T-helper 17 cell (primary cell): ENCODE results near the gene CC2D2A. TPM values are rescaled to one million over a fixed set of nuclear protein-coding genes. Genes with fewer than 3 reads are reported as not detected.
A peak's percentile ranks its signal among the peaks of the same experiment; 100 is the strongest.

Experiments used
- ATAC-seq: fragments of 150-1000 bp; cut with Tn5 transposase; 2 replicates; pipeline ENCODE4 v1.10.0; 2021; ENCODE audit warnings: mild to moderate bottlenecking, moderate library complexity
- DNase-seq, 3 donors: peaks; one replicate each; pipeline versions ENCODE4 v3.0.0 to v3.0.0-alpha.2; 2020 to 2021
- H3K9me3 ChIP-seq: one replicate; pipeline ENCODE4 v1.7.0; 2013; ENCODE audit warnings: low read length, mild to moderate bottlenecking; ENCODE audit not compliant: control insufficient read depth, poor library complexity, severe bottlenecking
- H3K27ac Mint-ChIP-seq: one replicate; pipeline ENCODE4 v1.8.0; 2022; ENCODE audit warnings: mild to moderate bottlenecking, moderate library complexity, mixed read lengths
- H3K27me3 Mint-ChIP-seq: one replicate; pipeline ENCODE4 v1.8.0; 2022; ENCODE audit warnings: mixed read lengths
- H3K36me3 Mint-ChIP-seq: one replicate; pipeline ENCODE4 v1.8.0; 2022; ENCODE audit warnings: low read depth, mixed read lengths
- H3K4me1 Mint-ChIP-seq: one replicate; pipeline ENCODE4 v1.8.0; 2022; ENCODE audit warnings: mild to moderate bottlenecking, mixed read lengths
- H3K4me3 Mint-ChIP-seq: one replicate; pipeline ENCODE4 v1.8.0; 2022; ENCODE audit warnings: mild to moderate bottlenecking, moderate library complexity, mixed read lengths
- total RNA-seq, 4 donors: library from RNA in 2 of 4; stranded (reverse) in 2 of 4; gene quantifications; one replicate each; pipeline ENCODE4 v1.2.3 and lab custom pipeline; 2022 to 2026

Gene CC2D2A
- total RNA-seq, 2 donors from 2014 or later: 0.60 to 1.6 TPM

- no peak for ATAC-seq
- no peak overlapping the region for H3K27ac Mint-ChIP-seq
- no peak overlapping the region for H3K4me3 Mint-ChIP-seq
- H3K36me3 Mint-ChIP-seq: no peaks in the 10 kb centered on the region
- no peaks in the 10 kb centered on the region for H3K9me3 ChIP-seq
- no peak for DNase-seq
- no peaks in the 10 kb centered on the region for H3K4me1 Mint-ChIP-seq
- H3K27me3 Mint-ChIP-seq: no peaks in the 10 kb centered on the region
Measured at GRCh38 chr4:15444879-15445547, 24.7 kb upstream of the CC2D2A start.

- no peak overlapping the region for H3K27ac Mint-ChIP-seq
- no peaks in the 10 kb centered on the region for H3K27me3 Mint-ChIP-seq
- no peak overlapping the region for H3K4me3 Mint-ChIP-seq
- no peak for ATAC-seq
- no peak for DNase-seq
- H3K9me3 ChIP-seq: no peaks in the 10 kb centered on the region
- H3K4me1 Mint-ChIP-seq: no peaks in the 10 kb centered on the region
- H3K36me3 Mint-ChIP-seq: no peaks in the 10 kb centered on the region
Measured at GRCh38 chr4:15451181-15451865, 18.4 kb upstream of the CC2D2A start.

- H3K9me3 ChIP-seq: no peaks in the 10 kb centered on the region
- H3K4me3 Mint-ChIP-seq: no peak overlapping the region
- no peak for DNase-seq
- H3K27me3 Mint-ChIP-seq: no peaks in the 10 kb centered on the region
- no peaks in the 10 kb centered on the region for H3K36me3 Mint-ChIP-seq
- H3K27ac Mint-ChIP-seq: no peak overlapping the region
- no peak for ATAC-seq
- no peaks in the 10 kb centered on the region for H3K4me1 Mint-ChIP-seq
Measured at GRCh38 chr4:15451866-15452765, 17.6 kb upstream of the CC2D2A start.

GRCh38 chr4:15455290-15455689 is 14.4 kb upstream of the CC2D2A start:
- no peak overlapping the region for H3K4me3 Mint-ChIP-seq
- H3K9me3 ChIP-seq: no peaks in the 10 kb centered on the region
- no peak overlapping the region for H3K27ac Mint-ChIP-seq
- H3K4me1 Mint-ChIP-seq: peaks cover 4% of the 10 kb centered on the region
- DNase-seq (no peak), ATAC-seq (no peak)
- H3K36me3 Mint-ChIP-seq: no peaks in the 10 kb centered on the region
- H3K27me3 Mint-ChIP-seq: peaks cover 7% of the 10 kb centered on the region

- H3K9me3 ChIP-seq: no peaks in the 10 kb centered on the region
- Mint-ChIP-seq H3K4me3 (peak overlapping the region; percentile 33), H3K27me3 (peaks cover 7% of the 10 kb centered on the region), H3K36me3 (no peaks in the 10 kb centered on the region), H3K27ac (no peak overlapping the region), H3K4me1 (peaks cover 4% of the 10 kb centered on the region)
- ATAC-seq: peak; percentile 80
- no peak for DNase-seq
Measured at GRCh38 chr4:15457406-15458201, 12.1 kb upstream of the CC2D2A start.

DNA sequence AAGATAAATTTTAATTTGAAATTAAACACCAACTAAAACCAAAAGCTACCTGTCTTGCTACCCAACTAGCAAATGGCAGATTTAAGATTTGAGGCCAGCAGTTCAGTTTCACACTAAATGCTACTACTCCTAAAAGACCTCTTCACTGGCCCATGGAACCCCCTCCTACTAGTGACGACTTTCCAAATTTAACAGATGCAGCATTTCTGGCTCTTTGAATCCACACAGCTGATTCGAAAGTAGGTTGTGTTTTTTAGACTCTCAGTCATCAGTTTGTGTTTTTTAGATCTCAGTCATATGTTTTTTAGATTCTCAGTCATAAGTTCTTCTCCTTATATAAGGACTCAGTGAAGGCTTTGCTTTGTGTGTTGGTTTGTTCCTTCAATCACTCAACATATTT is 11.1 kb upstream of the CC2D2A start:
- DNase-seq (no peak), ATAC-seq (no peak)
- Mint-ChIP-seq H3K27me3 (peaks cover 7% of the 10 kb centered on the region), H3K4me3 (no peak overlapping the region), H3K4me1 (peaks cover 4% of the 10 kb centered on the region), H3K36me3 (no peaks in the 10 kb centered on the region), H3K27ac (no peak overlapping the region)
- no peaks in the 10 kb centered on the region for H3K9me3 ChIP-seq

GRCh38 chr4:15459706-15460105 is 10.0 kb upstream of the CC2D2A start:
- H3K4me3 Mint-ChIP-seq: no peak overlapping the region
- H3K27ac Mint-ChIP-seq: no peak overlapping the region
- H3K4me1 Mint-ChIP-seq: peaks cover 4% of the 10 kb centered on the region
- H3K27me3 Mint-ChIP-seq: peaks cover 7% of the 10 kb centered on the region
- no peak for ATAC-seq
- H3K9me3 ChIP-seq: no peaks in the 10 kb centered on the region
- no peak for DNase-seq
- no peaks in the 10 kb centered on the region for H3K36me3 Mint-ChIP-seq

DNA sequence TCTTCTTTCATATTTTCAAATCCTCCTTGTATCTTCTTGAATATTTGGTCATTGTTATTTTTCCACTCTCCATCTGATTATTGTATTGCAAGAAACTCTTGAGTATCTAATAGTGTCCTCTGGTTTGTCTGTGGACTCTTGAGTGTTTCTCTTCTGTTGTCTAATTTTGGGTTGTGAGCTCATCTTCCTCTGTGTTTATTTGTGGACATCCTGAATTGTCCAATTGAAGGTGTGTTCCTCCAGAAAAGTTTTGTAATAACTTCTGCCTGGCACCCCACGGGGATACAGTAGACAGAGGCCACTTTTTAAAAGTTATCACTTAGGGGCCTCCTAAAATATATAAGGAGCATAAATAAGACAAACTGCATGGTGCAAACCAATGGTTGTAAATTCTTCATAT is 3.1 kb upstream of the CC2D2A start:
- no peak overlapping the region for H3K27ac Mint-ChIP-seq
- peaks cover 5% of the 10 kb centered on the region for H3K27me3 Mint-ChIP-seq
- peaks cover 6% of the 10 kb centered on the region for H3K36me3 Mint-ChIP-seq
- no peaks in the 10 kb centered on the region for H3K9me3 ChIP-seq
- no peak for DNase-seq
- H3K4me1 Mint-ChIP-seq: peaks cover 36% of the 10 kb centered on the region
- ATAC-seq: no peak
- no peak overlapping the region for H3K4me3 Mint-ChIP-seq

DNA sequence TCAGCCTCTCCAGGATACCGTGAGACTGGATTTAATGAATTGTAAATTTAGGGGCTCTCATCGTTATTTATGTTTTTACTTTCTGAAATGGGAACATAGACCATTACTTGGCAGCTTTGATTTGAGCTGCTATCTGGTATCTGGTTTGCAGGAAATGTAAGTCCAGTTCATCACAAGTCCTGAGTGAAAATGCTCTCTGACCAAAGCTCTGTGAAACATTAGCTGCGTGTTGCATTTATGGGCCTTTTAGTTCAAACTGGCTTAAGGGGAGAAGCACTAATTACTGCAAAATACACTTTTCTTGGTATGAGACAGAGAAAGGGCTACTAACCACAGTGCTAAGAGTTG is 420 bp downstream of the CC2D2A start:
- Mint-ChIP-seq H3K27ac (peak overlapping the region; percentile 85), H3K4me1 (peaks cover 39% of the 10 kb centered on the region), H3K27me3 (peaks cover 5% of the 10 kb centered on the region), H3K4me3 (peak overlapping the region; percentile 87), H3K36me3 (peaks cover 9% of the 10 kb centered on the region)
- DNase-seq (no peak), ATAC-seq (no peak)
- H3K9me3 ChIP-seq: no peaks in the 10 kb centered on the region

GRCh38 chr4:15476396-15476795 is 6.7 kb downstream of the CC2D2A start:
- H3K4me3 Mint-ChIP-seq: no peak overlapping the region
- H3K9me3 ChIP-seq: no peaks in the 10 kb centered on the region
- H3K4me1 Mint-ChIP-seq: peaks cover 4% of the 10 kb centered on the region
- H3K36me3 Mint-ChIP-seq: peaks cover 6% of the 10 kb centered on the region
- H3K27me3 Mint-ChIP-seq: no peaks in the 10 kb centered on the region
- no peak overlapping the region for H3K27ac Mint-ChIP-seq
- ATAC-seq (no peak), DNase-seq (no peak)

DNA sequence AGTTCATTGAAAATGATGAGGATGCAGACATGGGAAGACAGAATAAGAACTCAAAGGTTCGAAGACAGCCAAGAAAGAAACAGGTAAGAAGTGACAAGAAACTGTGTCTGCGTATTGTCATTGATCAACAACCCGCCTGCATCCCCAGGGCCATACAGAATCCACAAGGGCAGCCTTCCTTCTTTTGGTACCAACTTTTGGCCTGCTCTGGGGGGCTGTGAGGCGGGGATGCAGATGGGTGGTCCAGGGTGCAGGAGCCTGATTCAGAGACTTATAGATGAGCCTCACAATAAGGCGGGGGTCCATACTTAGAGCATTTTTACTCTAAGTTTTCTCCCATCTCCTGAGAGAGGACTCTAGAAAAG is 9.0 kb downstream of the CC2D2A start:
- H3K4me1 Mint-ChIP-seq: peaks cover 4% of the 10 kb centered on the region
- H3K27me3 Mint-ChIP-seq: no peaks in the 10 kb centered on the region
- no peaks in the 10 kb centered on the region for H3K36me3 Mint-ChIP-seq
- H3K4me3 Mint-ChIP-seq: no peak overlapping the region
- ATAC-seq (no peak), DNase-seq (no peak)
- H3K27ac Mint-ChIP-seq: no peak overlapping the region
- H3K9me3 ChIP-seq: no peaks in the 10 kb centered on the region

DNA sequence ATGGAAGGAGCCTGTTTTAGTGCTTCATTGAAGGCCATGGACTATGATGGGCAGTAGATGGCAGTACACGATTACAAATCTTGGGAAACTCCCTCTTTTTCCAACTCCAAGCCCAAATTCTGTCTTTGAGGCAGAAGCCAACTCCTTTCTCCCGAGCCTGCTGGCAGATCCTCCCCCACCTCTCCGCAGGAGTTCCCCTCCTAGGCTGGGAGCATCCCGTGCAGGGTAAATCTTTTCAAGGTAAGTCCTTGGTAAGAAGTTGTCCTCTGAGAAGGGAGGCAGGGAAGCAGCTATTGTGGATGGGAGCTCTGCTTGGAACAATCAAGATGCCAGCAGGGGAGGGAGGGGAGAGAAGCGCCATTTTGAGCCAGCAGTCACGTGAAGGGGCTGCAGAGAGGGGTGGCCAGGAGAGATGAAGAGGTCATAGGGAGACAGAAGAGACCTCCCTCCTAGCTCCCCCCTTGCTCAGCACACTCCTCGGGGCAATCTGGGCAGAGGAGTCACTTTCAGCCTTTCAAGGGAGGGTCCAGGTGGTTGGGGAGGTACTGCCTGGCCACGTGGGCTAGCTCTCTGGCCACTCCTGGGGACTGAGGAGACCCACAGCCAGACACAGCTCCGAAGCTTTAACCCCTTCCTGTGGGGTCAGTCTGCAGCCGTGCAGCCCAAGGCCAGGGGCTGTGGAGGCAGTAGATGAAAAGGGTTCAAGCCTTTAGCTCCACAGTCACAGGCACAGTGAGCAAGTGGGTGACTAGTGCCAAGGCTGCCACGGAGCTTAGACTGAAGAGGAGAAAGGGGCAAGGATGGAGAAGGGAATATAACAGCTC is 9.6 kb downstream of the CC2D2A start:
- no peak for DNase-seq
- peaks cover 4% of the 10 kb centered on the region for H3K4me1 Mint-ChIP-seq

More for the DNA sequence above, 9.6 kb downstream of the CC2D2A start:
- Mint-ChIP-seq H3K27ac (no peak overlapping the region), H3K27me3 (no peaks in the 10 kb centered on the region), H3K36me3 (no peaks in the 10 kb centered on the region), H3K4me3 (no peak overlapping the region)
- H3K9me3 ChIP-seq: no peaks in the 10 kb centered on the region
- no peak for ATAC-seq
